Adrenal gland (tissue), 12 donors: ENCODE data around the gene PM20D1. TPM values are rescaled to one million over a fixed set of nuclear protein-coding genes. Genes with fewer than 3 reads are reported as not detected.
A peak's percentile ranks its signal among the peaks of the same experiment; 100 is the strongest.

ENCODE experiments used
- DNase-seq, 7 donors: peaks; one replicate each; pipeline ENCODE4 v3.0.0-alpha.2; 2019 to 2020
- H3K27ac ChIP-seq, 5 donors: fragments of 200-600 bp; sonication (generic) in 4 of 5; 1 replicate in 3 of 5; 2 replicates in 2 of 5; pipeline versions ENCODE4 v1.5.1 to v1.8.0; 2016 to 2020; ENCODE audit warnings: mild to moderate bottlenecking in 1 of 5
- H3K27me3 ChIP-seq: fragments of 200-600 bp; 2 replicates; pipeline ENCODE4 v1.8.0; 2021
- H3K36me3 ChIP-seq, 2 donors: fragments of 200-600 bp; replicated peaks in 1 of 2; 1 replicate in 1 of 2; 2 replicates in 1 of 2; pipeline versions ENCODE4 v1.5.1 to v1.8.0; 2018 to 2022
- H3K4me1 ChIP-seq, 2 donors: fragments of 200-600 bp; replicated peaks in 1 of 2; 1 replicate in 1 of 2; 2 replicates in 1 of 2; pipeline versions ENCODE4 v1.5.1 to v1.8.0; 2018 to 2021
- H3K4me3 ChIP-seq, 4 donors: fragments of 200-600 bp; sonication (generic) in 3 of 4; one replicate each; pipeline ENCODE4 v1.5.1; 2016 to 2018
- H3K9me3 ChIP-seq, 3 donors: fragments of 200-600 bp; sonication (generic) in 1 of 3; replicated peaks in 1 of 3; 1 replicate in 2 of 3; 2 replicates in 1 of 3; pipeline versions ENCODE4 v1.5.1 to v1.8.0; 2016 to 2021
- CTCF ChIP-seq, 6 experiments: fragments of 450-650 bp in 4 of 6; fragments of 200-600 bp in 2 of 6; sonication (generic) in 1 of 6; IDR thresholded peaks; 1 replicate in 5 of 6; 2 replicates in 1 of 6; pipeline versions ENCODE4 v1.5.1 to v1.8.0; 2016 to 2021; ENCODE audit warnings: antibody characterized with exemption in 6 of 6, mild to moderate bottlenecking in 2 of 6, moderate library complexity in 1 of 6
- POLR2A ChIP-seq, 2 donors: fragments of 450-650 bp; IDR thresholded peaks; one replicate each; pipeline ENCODE4 v1.6.1; 2017; ENCODE audit warnings: antibody characterized with exemption in 2 of 2, mild to moderate bottlenecking in 2 of 2, moderate library complexity in 1 of 2
- WGBS, 4 donors: extraction: QIAGEN DNeasy Blood & Tissue Kit in 2 of 4; methylation state at CpG; one replicate each; pipeline versions ENCODE4 v1.1.5 to v1.1.7; 2013 to 2017; 5-methylcytosine and 5-hydroxymethylcytosine counted together
- intact Hi-C, 2 donors: fragments of 100-400 bp; cut with DNase I; formaldehyde crosslinking; loops; one replicate each; pipeline versions ENCODE4 v1.14.1 to v1.15.0; 2022 to 2023
- polyA plus RNA-seq, 3 donors: library from polyadenylated mRNA; stranded (reverse); fragments of 200-250 nt in 2 of 3; fragments of 350-450 nt in 1 of 3; fragmentation: Illumina TruSeq in 1 of 3; extraction: RNeasy Lipid Tissue Mini Kit (QIAGEN cat#74804) in 1 of 3; gene quantifications; one replicate each; pipeline ENCODE4 v1.2.3, GENCODE V29; 2013 to 2014
- total RNA-seq, 9 donors: library from RNA; depleted of rRNA in 4 of 9; stranded (reverse); fragments of >200 nt in 4 of 9; fragments of 120-200 nt in 1 of 9; fragmentation: NEBNext Ultra II Directional in 1 of 9; extraction: Animal tissue kit (Norgen Biotek cat#: 25700) in 1 of 9; gene quantifications; one replicate each; pipeline versions ENCODE4 v1.1.0 to v1.2.4, GENCODE V29; 2013 to 2023
- donor health status: healthy with polysubstance abuse.
- donor health status: Bipolar disorder and iron deficiency.
- donor health status: DM: yes; HTN: yes; CAD: no.
- donor health status: DM: no; HTN: no; CAD: no.
- donor health status: DM: no; HTN: no; CAD: no.
- donor health status: DM: yes; HTN: yes; CAD: no.

PM20D1 gene
- total and polyA plus RNA-seq, 12 donors = 0.07 to 1.8 (median 0.48) TPM; not detected in 3

GRCh38 chr1:205792481-205792881 is 57.5 kb downstream of the PM20D1 start:
- DNase-seq = no peak
- H3K36me3 ChIP-seq = peaks cover 0 to 57% of the 10 kb centered on the region in 2 donors
- intact Hi-C loops = loop anchor here (5.0 to 10.0 kb wide), 3 partner anchors 122 to 312 kb away; no protein-coding TSS in a partner anchor
- no peaks in the 10 kb centered on the region for H3K9me3 ChIP-seq
- TF ChIP-seq CTCF (IDR thresholded peaks at IDR 0.05) (no peak), POLR2A (IDR thresholded peaks at IDR 0.05) (no peak)
- no peak overlapping the region for H3K4me3 ChIP-seq
- H3K27ac ChIP-seq = no peak overlapping the region
- 80 to 91% (median 81%) methylated on average over 8 of the region's 8 CpGs for WGBS, 4 donors
- H3K27me3 ChIP-seq = no peaks in the 10 kb centered on the region
- H3K4me1 ChIP-seq = no peaks in the 10 kb centered on the region

- no peaks in the 10 kb centered on the region for H3K27me3 ChIP-seq
- 56 to 66% (median 63%) methylated on average over 5 of the region's 5 CpGs for WGBS, 4 donors
- DNase-seq = peak; percentile 60 to 88 (median 68)
- intact Hi-C loops = loop anchor here (2.0 to 10.0 kb wide), 4 partner anchors 123 to 313 kb away; no protein-coding TSS in a partner anchor
- H3K36me3 ChIP-seq = peaks cover 0 to 49% of the 10 kb centered on the region in 2 donors
- no peaks in the 10 kb centered on the region for H3K9me3 ChIP-seq
- no peak overlapping the region for H3K4me3 ChIP-seq
- H3K4me1 ChIP-seq = no peaks in the 10 kb centered on the region
- no peak overlapping the region for H3K27ac ChIP-seq
- TF ChIP-seq CTCF (IDR thresholded peaks at IDR 0.05) (peak; percentile 54 to 86 (median 76)), POLR2A (IDR thresholded peaks at IDR 0.05) (no peak)
Observed at GRCh38 chr1:205791568-205792180, 58.3 kb downstream of the PM20D1 start.

- no peaks in the 10 kb centered on the region for H3K27me3 ChIP-seq
- no peaks in the 10 kb centered on the region for H3K4me1 ChIP-seq
- H3K36me3 ChIP-seq = peaks cover 0 to 10% of the 10 kb centered on the region in 2 donors
- TF ChIP-seq POLR2A (IDR thresholded peaks at IDR 0.05) (no peak), CTCF (IDR thresholded peaks at IDR 0.05) (no peak)
- H3K9me3 ChIP-seq = no peaks in the 10 kb centered on the region
- intact Hi-C loops = no loop called here
- H3K27ac ChIP-seq = no peak overlapping the region
- H3K4me3 ChIP-seq = no peak overlapping the region
- DNase-seq = no peak
- WGBS, 4 donors = 75 to 79% (median 77%) methylated on average over 10 of the region's 10 CpGs
Observed at GRCh38 chr1:205787287-205787916, 62.5 kb downstream of the PM20D1 start.

GRCh38 chr1:205786601-205787000 is 63.3 kb downstream of the PM20D1 start:
- Histone ChIP-seq H3K36me3 (peaks cover 0 to 10% of the 10 kb centered on the region in 2 donors), H3K9me3 (no peaks in the 10 kb centered on the region), H3K4me1 (no peaks in the 10 kb centered on the region), H3K4me3 (no peak overlapping the region), H3K27ac (no peak overlapping the region), H3K27me3 (no peaks in the 10 kb centered on the region)
- DNase-seq = no peak
- intact Hi-C loops = no loop called here
- 61 to 66% (median 65%) methylated on average over 4 of the region's 4 CpGs for WGBS, 4 donors
- no peak for TF ChIP-seq CTCF (IDR thresholded peaks at IDR 0.05)
- no peak for TF ChIP-seq POLR2A (IDR thresholded peaks at IDR 0.05)
